Psoas muscle (tissue), 8 donors: ENCODE data around the gene SH3GLB2. TPM values are rescaled to one million over a fixed set of nuclear protein-coding genes. Genes with fewer than 3 reads are reported as not detected.

ENCODE experiments used
- ATAC-seq, 4 donors: fragments of 200-7000 bp; cut with Tn5 transposase; one replicate each; pipeline ENCODE4 v1.9.1; 2020; ENCODE audit warnings: moderate library complexity in 3 of 4, mild to moderate bottlenecking in 2 of 4
- DNase-seq, 2 donors: peaks; one replicate each; pipeline ENCODE4 v3.0.0-alpha.2; 2020
- H3K27ac ChIP-seq: fragments of 200-600 bp; one replicate; pipeline ENCODE4 v1.8.0; 2022
- H3K27me3 ChIP-seq, 3 donors: fragments of 200-600 bp in 1 of 3; one replicate each; pipeline versions ENCODE4 v1.6.1 to v1.8.0; 2013 to 2022; ENCODE audit warnings: low read length in 2 of 3, mild to moderate bottlenecking in 2 of 3, moderate library complexity in 1 of 3; ENCODE audit not compliant: insufficient read depth in 3 of 3
- H3K36me3 ChIP-seq, 2 donors: fragments of 200-600 bp in 1 of 2; one replicate each; pipeline versions ENCODE4 v1.6.1 to v1.8.0; 2013 to 2022; ENCODE audit warnings: low read depth in 1 of 2, mild to moderate bottlenecking in 1 of 2, moderate library complexity in 1 of 2; ENCODE audit not compliant: insufficient read depth in 1 of 2
- H3K4me1 ChIP-seq: fragments of 200-600 bp; one replicate; pipeline ENCODE4 v1.8.0; 2022
- H3K4me3 ChIP-seq: fragments of 200-600 bp; one replicate; pipeline ENCODE4 v1.8.0; 2022; ENCODE audit warnings: mild to moderate bottlenecking
- H3K9me3 ChIP-seq: fragments of 200-600 bp; one replicate; pipeline ENCODE4 v1.8.0; 2022
- WGBS, 3 donors: extraction: QIAGEN DNeasy Blood & Tissue Kit; methylation state at CpG; one replicate each; pipeline versions ENCODE4 v1.1.6 to v1.1.7; 2013; 5-methylcytosine and 5-hydroxymethylcytosine counted together
- intact Hi-C, 2 donors: fragments of 100-400 bp; cut with DNase I; formaldehyde crosslinking; loops; one replicate each; pipeline versions ENCODE4 v1.11.0 to v1.14.2; 2022
- polyA plus RNA-seq, 3 donors: library from polyadenylated mRNA; stranded (reverse); fragments of 200-250 nt; gene quantifications; one replicate each; pipeline ENCODE4 v1.2.3, GENCODE V29; 2013
- total RNA-seq, 4 donors: library from RNA; stranded (reverse); fragmentation: NEBNext Ultra II Directional in 2 of 4; extraction: Animal tissue kit (Norgen Biotek cat#: 25700) in 2 of 4; gene quantifications; one replicate each; pipeline versions ENCODE4 v1.2.1 to v1.2.4, GENCODE V29; 2021 to 2023
- TF ChIP-seq, protein P1 (sequence below): fragments of 200-600 bp; IDR thresholded peaks from one replicate; pipeline ENCODE4 v1.8.0; 2022; ENCODE audit warnings: antibody characterized with exemption
- donor health status: healthy with polysubstance abuse.
- donor health status: DM: no; HTN: no; CAD: no; lungs with moderate emphysema.
- donor health status: Bipolar disorder and iron deficiency.
- donor health status: healthy.
- donor health status: DM: yes; HTN: yes; CAD: no.
- donor health status: DM: no; HTN: no; CAD: no.
- donor health status: DM: no; HTN: no; CAD: no.
- donor health status: DM: yes; HTN: yes; CAD: no.

The SH3GLB2 gene
- total and polyA plus RNA-seq, 7 donors = 22.2 to 56.8 (median 33.8) TPM

DNA sequence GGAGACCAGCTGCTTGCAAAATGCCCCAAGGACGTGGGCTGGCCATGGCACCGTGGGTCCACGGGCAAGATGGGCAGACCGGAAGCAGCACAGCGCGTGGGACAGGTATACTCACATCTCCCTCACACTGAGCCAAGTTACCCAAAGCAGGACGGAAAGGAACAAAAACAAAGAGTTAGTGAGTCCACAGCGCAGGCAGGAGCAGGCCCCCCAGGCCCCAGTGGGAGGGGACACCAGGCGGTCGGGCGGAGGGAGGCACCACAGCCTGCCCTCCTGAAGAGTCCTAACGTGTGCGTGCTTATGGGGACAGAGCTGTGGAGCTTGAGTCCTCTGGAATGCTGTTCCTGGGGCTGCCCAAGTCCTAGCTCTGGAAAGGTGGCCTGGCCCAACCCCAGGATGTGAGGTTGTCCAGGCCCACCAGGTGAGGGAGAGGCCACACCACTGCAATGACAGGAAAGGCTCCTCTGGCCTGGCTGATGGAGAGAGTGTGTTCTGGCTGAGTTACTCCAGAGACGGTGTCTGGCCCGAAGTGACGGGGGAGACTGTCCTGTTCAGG is 15.2 kb downstream of the SH3GLB2 start:
- DNase-seq (no peak), ATAC-seq (no peak)
- Histone ChIP-seq H3K9me3 (no peaks in the 10 kb centered on the region), H3K27me3 (no peaks in the 10 kb centered on the region), H3K27ac (no peak overlapping the region), H3K4me3 (no peak overlapping the region), H3K36me3 (peaks cover 0 to 96% of the 10 kb centered on the region in 2 donors), H3K4me1 (no peaks in the 10 kb centered on the region)
- 87 to 95% (median 92%) methylated on average over 15 to 16 of the region's 16 CpGs for WGBS, 3 donors
- intact Hi-C loops = no loop called here
- TF ChIP-seq, protein P1, sequence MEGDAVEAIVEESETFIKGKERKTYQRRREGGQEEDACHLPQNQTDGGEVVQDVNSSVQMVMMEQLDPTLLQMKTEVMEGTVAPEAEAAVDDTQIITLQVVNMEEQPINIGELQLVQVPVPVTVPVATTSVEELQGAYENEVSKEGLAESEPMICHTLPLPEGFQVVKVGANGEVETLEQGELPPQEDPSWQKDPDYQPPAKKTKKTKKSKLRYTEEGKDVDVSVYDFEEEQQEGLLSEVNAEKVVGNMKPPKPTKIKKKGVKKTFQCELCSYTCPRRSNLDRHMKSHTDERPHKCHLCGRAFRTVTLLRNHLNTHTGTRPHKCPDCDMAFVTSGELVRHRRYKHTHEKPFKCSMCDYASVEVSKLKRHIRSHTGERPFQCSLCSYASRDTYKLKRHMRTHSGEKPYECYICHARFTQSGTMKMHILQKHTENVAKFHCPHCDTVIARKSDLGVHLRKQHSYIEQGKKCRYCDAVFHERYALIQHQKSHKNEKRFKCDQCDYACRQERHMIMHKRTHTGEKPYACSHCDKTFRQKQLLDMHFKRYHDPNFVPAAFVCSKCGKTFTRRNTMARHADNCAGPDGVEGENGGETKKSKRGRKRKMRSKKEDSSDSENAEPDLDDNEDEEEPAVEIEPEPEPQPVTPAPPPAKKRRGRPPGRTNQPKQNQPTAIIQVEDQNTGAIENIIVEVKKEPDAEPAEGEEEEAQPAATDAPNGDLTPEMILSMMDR = no peak

DNA sequence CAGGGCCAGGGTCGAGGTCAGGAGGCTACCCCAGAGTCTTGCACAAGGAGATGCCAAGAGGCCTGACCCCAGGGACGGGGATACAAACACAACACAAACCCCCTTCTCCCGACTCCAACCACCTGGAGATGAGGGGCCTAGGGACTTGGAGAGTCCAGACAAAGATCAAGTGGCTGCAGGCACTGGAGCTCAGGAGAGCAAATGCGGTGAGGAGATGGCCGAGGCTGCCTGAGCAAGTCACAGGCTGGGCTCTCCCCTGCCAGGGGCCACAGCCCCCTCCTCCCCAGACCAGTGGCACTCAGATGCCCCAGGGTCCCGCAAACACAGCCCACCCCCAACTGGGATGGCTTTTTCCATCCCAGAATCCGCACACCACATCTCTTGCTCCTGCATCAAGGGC is 15.8 kb downstream of the SH3GLB2 start:
- intact Hi-C loops = no loop called here
- 78 to 86% (median 80%) methylated on average over 7 of the region's 7 CpGs for WGBS, 3 donors
- no peak overlapping the region for H3K27ac ChIP-seq
- ATAC-seq (no peak), DNase-seq (no peak)
- H3K27me3 ChIP-seq = no peaks in the 10 kb centered on the region
- no peak overlapping the region for H3K4me3 ChIP-seq
- peaks cover 0 to 97% of the 10 kb centered on the region in 2 donors for H3K36me3 ChIP-seq
- no peaks in the 10 kb centered on the region for H3K9me3 ChIP-seq
- H3K4me1 ChIP-seq = peaks cover 4% of the 10 kb centered on the region
- TF ChIP-seq, protein P1 = no peak

DNA sequence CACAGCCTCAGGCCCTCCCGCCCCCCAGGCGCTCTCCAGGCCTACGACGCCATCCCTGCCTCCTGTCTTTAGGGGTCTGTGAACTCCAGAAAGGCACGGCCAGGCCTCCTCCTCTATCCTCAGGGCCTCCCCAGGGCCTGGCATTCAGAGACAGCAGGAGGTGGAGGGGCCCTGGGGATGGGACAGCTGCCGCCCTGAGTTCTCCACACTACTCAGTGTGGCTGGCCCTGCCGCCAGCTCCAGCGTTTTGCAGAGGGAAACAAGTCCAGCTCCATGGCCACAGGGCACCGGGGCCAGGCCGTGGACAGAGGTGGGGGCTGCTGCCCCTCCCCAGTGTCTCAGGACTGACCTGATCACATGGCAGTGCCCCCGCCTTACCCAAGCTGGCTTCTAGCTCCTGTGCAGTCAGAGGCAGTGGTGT is 16.4 kb downstream of the SH3GLB2 start:
- Histone ChIP-seq H3K27me3 (no peaks in the 10 kb centered on the region), H3K36me3 (peaks cover 0 to 92% of the 10 kb centered on the region in 2 donors), H3K9me3 (no peaks in the 10 kb centered on the region), H3K4me1 (peaks cover 10% of the 10 kb centered on the region), H3K4me3 (no peak overlapping the region), H3K27ac (no peak overlapping the region)
- ATAC-seq (no peak), DNase-seq (no peak)
- intact Hi-C loops = no loop called here
- WGBS, 3 donors = 74 to 82% (median 76%) methylated on average over 11 of the region's 11 CpGs
- TF ChIP-seq, protein P1 = no peak

DNA sequence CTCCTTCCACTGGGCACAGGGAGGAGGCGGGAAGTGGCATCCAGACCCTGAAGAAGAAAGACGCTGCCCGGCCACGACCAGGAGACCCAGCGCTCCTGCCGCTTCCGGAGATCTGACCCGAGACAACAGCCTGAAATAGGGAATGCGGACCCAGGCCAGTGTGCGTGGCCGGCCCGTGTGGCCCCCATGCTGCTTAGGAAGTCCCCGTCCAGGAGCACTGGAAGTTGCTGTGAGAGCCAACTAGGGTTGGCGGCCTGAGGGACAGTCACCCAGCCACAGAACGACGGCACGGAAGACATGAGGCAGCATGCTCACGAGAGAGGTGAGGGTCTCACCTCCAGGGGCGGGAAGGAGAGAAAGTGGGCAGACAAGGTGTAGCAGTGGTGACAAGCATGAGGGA is 17.0 kb downstream of the SH3GLB2 start:
- Histone ChIP-seq H3K36me3 (peaks cover 0 to 90% of the 10 kb centered on the region in 2 donors), H3K4me3 (no peak overlapping the region), H3K27ac (no peak overlapping the region), H3K9me3 (no peaks in the 10 kb centered on the region), H3K27me3 (no peaks in the 10 kb centered on the region), H3K4me1 (peaks cover 14% of the 10 kb centered on the region)
- intact Hi-C loops = no loop called here
- ATAC-seq = no peak
- TF ChIP-seq, protein P1 = no peak
- WGBS, 3 donors = 91 to 95% (median 91%) methylated on average over 19 of the region's 19 CpGs
- peak in 1 of 2 donors; percentile 42 for DNase-seq
